Mucosa of gallbladder (tissue), 1 donor: Measurements from ENCODE around the gene MT1H. TPM values are rescaled to one million over a fixed set of nuclear protein-coding genes. Genes with fewer than 3 reads are reported as not detected.

Experiments used
- DNase-seq: peaks from one replicate; pipeline ENCODE4 v3.0.0-alpha.2; 2020; ENCODE audit warnings: low spot score
- total RNA-seq: library from RNA; stranded (reverse); gene quantifications from one replicate; pipeline ENCODE4 v1.2.1, GENCODE V29; 2021
- donor health status: DM: no; HTN: no; CAD: no.

Gene MT1H
- total RNA-seq, 1 donor from 2014 or later: 2.9 TPM

GRCh38 chr16:56636616-56637413, 32.8 kb upstream of the MT1H start:
- DNase-seq: no peak

- peak; percentile 64 for DNase-seq
Measured at GRCh38 chr16:56637814-56638750, 31.5 kb upstream of the MT1H start, which contains the start of gene MT1A. TSS of gene MT1A (plus strand) at chr16:56638666. CDS start at chr16:56638739, 73 bp downstream.

GRCh38 chr16:56639045-56639444, 30.6 kb upstream of the MT1H start:
- DNase-seq: no peak

- DNase-seq: no peak
Measured at GRCh38 chr16:56640076-56640475, 29.5 kb upstream of the MT1H start.

- no peak for DNase-seq
Measured at GRCh38 chr16:56641166-56641565, 28.4 kb upstream of the MT1H start.

GRCh38 chr16:56643080-56643778, 26.4 kb upstream of the MT1H start:
- peak; percentile 69 for DNase-seq

- DNase-seq: no peak
Measured at GRCh38 chr16:56643833-56644232, 25.8 kb upstream of the MT1H start.

- DNase-seq: no peak
Measured at GRCh38 chr16:56645311-56645710, 24.3 kb upstream of the MT1H start.

GRCh38 chr16:56645838-56646237, 23.8 kb upstream of the MT1H start:
- no peak for DNase-seq

- DNase-seq: no peak
Measured at GRCh38 chr16:56647641-56648431, 21.8 kb upstream of the MT1H start.

- no peak for DNase-seq
Measured at GRCh38 chr16:56649271-56649670, 20.3 kb upstream of the MT1H start.

GRCh38 chr16:56649820-56650219, 19.8 kb upstream of the MT1H start:
- no peak for DNase-seq

GRCh38 chr16:56651586-56651985, 18.0 kb upstream of the MT1H start, which contains the start of gene MT1B:
TSS of gene MT1B (plus strand) at chr16:56651886. CDS start at chr16:56651954, 68 bp downstream.
- DNase-seq: no peak

- no peak for DNase-seq
Measured at GRCh38 chr16:56652600-56652999, 17.0 kb upstream of the MT1H start.

- no peak for DNase-seq
Measured at GRCh38 chr16:56653218-56653617, 16.4 kb upstream of the MT1H start.

GRCh38 chr16:56657555-56658326, 11.9 kb upstream of the MT1H start, which contains the start of gene MT1F:
TSS of gene MT1F (plus strand) at chr16:56657959. CDS start at chr16:56658059, 100 bp downstream.
- DNase-seq: peak; percentile 90

- DNase-seq: no peak
Measured at GRCh38 chr16:56658327-56658875, 11.2 kb upstream of the MT1H start.

GRCh38 chr16:56662357-56663354, 7.0 kb upstream of the MT1H start:
- no peak for DNase-seq

- no peak for DNase-seq
Measured at GRCh38 chr16:56664506-56664905, 5.1 kb upstream of the MT1H start.
